Activated T-cell treated with anti-CD3 and anti-CD28 coated beads for 24 hours (primary cell): ENCODE results near the gene RASGRP4.
"Not testable (repeated sequence)": the region's sequence is repeated elsewhere in the genome, so short reads cannot be mapped to it uniquely, and the experiment has no call there.

Experiments used
- DNase-seq: peaks from one replicate; pipeline ENCODE4 v3.0.0-alpha.2; 2020; ENCODE audit warnings: low read depth

RASGRP4 gene

GRCh38 chr19:38448225-38448624, 22.2 kb upstream of the RASGRP4 start:
- no peak for DNase-seq

- no peak for DNase-seq
Observed at GRCh38 chr19:38445362-38445761, 19.3 kb upstream of the RASGRP4 start.

- no peak for DNase-seq
Observed at GRCh38 chr19:38444026-38444425, 18.0 kb upstream of the RASGRP4 start.

- DNase-seq, result no peak
Observed at GRCh38 chr19:38443458-38443999, 17.5 kb upstream of the RASGRP4 start.

GRCh38 chr19:38442736-38443135, 16.7 kb upstream of the RASGRP4 start:
- no peak for DNase-seq

GRCh38 chr19:38441657-38442348, 15.8 kb upstream of the RASGRP4 start:
- DNase-seq, result no peak

- no peak for DNase-seq
Observed at GRCh38 chr19:38440592-38440991, 14.6 kb upstream of the RASGRP4 start.

- no peak for DNase-seq
Observed at GRCh38 chr19:38437917-38438316, 11.9 kb upstream of the RASGRP4 start.

- no peak for DNase-seq
Observed at GRCh38 chr19:38437295-38437694, 11.3 kb upstream of the RASGRP4 start.

- DNase-seq, result no peak
Observed at GRCh38 chr19:38434549-38435051, 8.6 kb upstream of the RASGRP4 start.

- DNase-seq, result peak; percentile 44
Observed at GRCh38 chr19:38433268-38433733, 7.3 kb upstream of the RASGRP4 start, which contains the start of gene RYR1. RYR1 (plus strand) TSS chr19:38433691; CDS start chr19:38433830, 139 bp downstream.

GRCh38 chr19:38430931-38431330, 4.9 kb upstream of the RASGRP4 start:
- DNase-seq, result no peak

GRCh38 chr19:38429811-38430156, 3.8 kb upstream of the RASGRP4 start:
- no peak for DNase-seq

GRCh38 chr19:38429055-38429810, 3.2 kb upstream of the RASGRP4 start:
- peak; percentile 38 for DNase-seq

GRCh38 chr19:38427035-38427677, 1.1 kb upstream of the RASGRP4 start:
- DNase-seq, result not testable (repeated sequence)

GRCh38 chr19:38425222-38425809, 703 bp downstream of the RASGRP4 start:
- DNase-seq, result no peak

GRCh38 chr19:38424272-38424671, 1.7 kb downstream of the RASGRP4 start:
- DNase-seq, result no peak

- no peak for DNase-seq
Observed at GRCh38 chr19:38422438-38422837, 3.6 kb downstream of the RASGRP4 start.

- DNase-seq, result no peak
Observed at GRCh38 chr19:38421856-38422255, 4.2 kb downstream of the RASGRP4 start.

GRCh38 chr19:38420935-38421334, 5.1 kb downstream of the RASGRP4 start:
- no peak for DNase-seq

GRCh38 chr19:38417544-38418506, 8.2 kb downstream of the RASGRP4 start:
- peak; percentile 62 for DNase-seq
